ENCODE measurements around the gene LRRC4C. TPM values are rescaled to one million over a fixed set of nuclear protein-coding genes. Genes with fewer than 3 reads are reported as not detected.
A peak's percentile ranks its signal among the peaks of the same experiment; 100 is the strongest.

LRRC4C gene
- 0.08 and 0.27 TPM in 2 replicates for total RNA-seq (ENCODE audit: low replicate concordance)

- TF ChIP-seq CTCF (IDR thresholded peaks at IDR 0.05; ENCODE audit: insufficient read depth, low read length) = no peak
- no peak for DNase-seq (ENCODE audit: low read depth)
- H3K4me3 ChIP-seq (ENCODE audit: low read depth, low read length) = no peak within 1 kb of the TSS
Observed at GRCh38 chr11:41459465-41460401, at the start of gene LRRC4C. Gene LRRC4C, minus strand, starts transcription at chr11:41459652.

- no peak for DNase-seq (ENCODE audit: low read depth)
- no peak for TF ChIP-seq CTCF (IDR thresholded peaks at IDR 0.05; ENCODE audit: insufficient read depth, low read length)
- H3K4me3 ChIP-seq (ENCODE audit: low read depth, low read length) = no peak overlapping the region
Observed at GRCh38 chr11:41508121-41508520, 48.7 kb upstream of the LRRC4C start.

- no peak for TF ChIP-seq CTCF (IDR thresholded peaks at IDR 0.05; ENCODE audit: insufficient read depth, low read length)
- DNase-seq (ENCODE audit: low read depth) = no peak
- H3K4me3 ChIP-seq (ENCODE audit: low read depth, low read length) = no peak overlapping the region
Observed at GRCh38 chr11:41499429-41499828, 40.0 kb upstream of the LRRC4C start.

- DNase-seq (ENCODE audit: low read depth) = peak; percentile 22
- H3K4me3 ChIP-seq (ENCODE audit: low read depth, low read length) = no peak overlapping the region
- no peak for TF ChIP-seq CTCF (IDR thresholded peaks at IDR 0.05; ENCODE audit: insufficient read depth, low read length)
Observed at GRCh38 chr11:41498726-41499125, 39.3 kb upstream of the LRRC4C start.

GRCh38 chr11:41497974-41498373 is 38.5 kb upstream of the LRRC4C start:
- no peak for TF ChIP-seq CTCF (IDR thresholded peaks at IDR 0.05; ENCODE audit: insufficient read depth, low read length)
- no peak overlapping the region for H3K4me3 ChIP-seq (ENCODE audit: low read depth, low read length)
- peak; percentile 15 for DNase-seq (ENCODE audit: low read depth)

- DNase-seq (ENCODE audit: low read depth) = no peak
- no peak overlapping the region for H3K4me3 ChIP-seq (ENCODE audit: low read depth, low read length)
- TF ChIP-seq CTCF (IDR thresholded peaks at IDR 0.05; ENCODE audit: insufficient read depth, low read length) = no peak
Observed at GRCh38 chr11:41494716-41495115, 35.3 kb upstream of the LRRC4C start.
